ENCODE data around the gene EML3. TPM values are rescaled to one million over a fixed set of nuclear protein-coding genes. Genes with fewer than 3 reads are reported as not detected.
A peak's percentile ranks its signal among the peaks of the same experiment; 100 is the strongest.
"Not testable (repeated sequence)": the region's sequence is repeated elsewhere in the genome, so short reads cannot be mapped to it uniquely, and the experiment has no call there.

Gene EML3
- total RNA-seq, 1 donor from 2014 or later: 207 TPM

GRCh38 chr11:62569611-62570010, 43.0 kb downstream of the EML3 start:
- TF ChIP-seq, protein P1, sequence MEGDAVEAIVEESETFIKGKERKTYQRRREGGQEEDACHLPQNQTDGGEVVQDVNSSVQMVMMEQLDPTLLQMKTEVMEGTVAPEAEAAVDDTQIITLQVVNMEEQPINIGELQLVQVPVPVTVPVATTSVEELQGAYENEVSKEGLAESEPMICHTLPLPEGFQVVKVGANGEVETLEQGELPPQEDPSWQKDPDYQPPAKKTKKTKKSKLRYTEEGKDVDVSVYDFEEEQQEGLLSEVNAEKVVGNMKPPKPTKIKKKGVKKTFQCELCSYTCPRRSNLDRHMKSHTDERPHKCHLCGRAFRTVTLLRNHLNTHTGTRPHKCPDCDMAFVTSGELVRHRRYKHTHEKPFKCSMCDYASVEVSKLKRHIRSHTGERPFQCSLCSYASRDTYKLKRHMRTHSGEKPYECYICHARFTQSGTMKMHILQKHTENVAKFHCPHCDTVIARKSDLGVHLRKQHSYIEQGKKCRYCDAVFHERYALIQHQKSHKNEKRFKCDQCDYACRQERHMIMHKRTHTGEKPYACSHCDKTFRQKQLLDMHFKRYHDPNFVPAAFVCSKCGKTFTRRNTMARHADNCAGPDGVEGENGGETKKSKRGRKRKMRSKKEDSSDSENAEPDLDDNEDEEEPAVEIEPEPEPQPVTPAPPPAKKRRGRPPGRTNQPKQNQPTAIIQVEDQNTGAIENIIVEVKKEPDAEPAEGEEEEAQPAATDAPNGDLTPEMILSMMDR (IDR thresholded peaks at IDR 0.05): no peak
- Histone ChIP-seq H3K9me3 (no peaks in the 10 kb centered on the region), H3K36me3 (peaks cover 70 to 77% of the 10 kb centered on the region in 2 donors), H3K27me3 (no peaks in the 10 kb centered on the region), H3K4me1 (peaks cover 0 to 6% of the 10 kb centered on the region in 2 donors), H3K4me3 (no peak overlapping the region), H3K27ac (no peak overlapping the region)
- no peak for DNase-seq (ENCODE audit: low spot score in 2 of 2)
- intact Hi-C loops (cut with DNase I): no loop called here

DNA sequence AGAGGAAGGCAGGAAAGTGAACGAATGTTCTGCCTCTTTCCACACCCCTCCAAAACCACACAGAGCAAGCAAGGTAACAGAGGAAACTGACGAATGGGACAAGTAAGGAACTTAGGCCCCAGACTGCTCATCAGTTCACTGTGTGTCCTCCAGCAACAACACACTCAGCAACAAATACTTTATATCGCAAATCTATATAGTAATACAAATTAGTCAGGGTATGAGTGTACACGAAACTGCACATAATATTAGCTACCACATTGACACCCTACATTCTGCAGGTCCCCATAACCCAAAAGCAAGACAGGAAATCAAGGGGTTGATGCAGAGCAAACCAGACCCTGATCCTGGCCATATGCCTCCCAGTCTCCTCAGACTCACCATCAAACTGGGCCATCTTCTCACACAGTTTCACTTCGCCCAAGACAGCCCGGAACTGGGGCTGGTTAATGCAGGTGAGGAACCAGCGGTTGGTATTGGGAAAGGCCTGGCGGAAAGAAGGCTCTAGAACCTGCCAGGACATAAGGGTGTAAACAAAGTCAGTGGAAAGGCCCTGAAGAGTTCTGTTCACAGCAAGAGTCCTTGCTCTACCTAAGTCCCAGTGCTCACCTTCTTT, 45.4 kb downstream of the EML3 start:
- Histone ChIP-seq H3K27ac (no peak overlapping the region), H3K4me3 (no peak overlapping the region), H3K4me1 (no peaks in the 10 kb centered on the region), H3K36me3 (peaks cover 91 to 94% of the 10 kb centered on the region in 2 donors), H3K27me3 (no peaks in the 10 kb centered on the region), H3K9me3 (no peaks in the 10 kb centered on the region)
- TF ChIP-seq, protein P1 (IDR thresholded peaks at IDR 0.05): no peak
- DNase-seq (ENCODE audit: low spot score in 2 of 2): no peak
- intact Hi-C loops (cut with DNase I): no loop called here

- TF ChIP-seq, protein P1 (IDR thresholded peaks at IDR 0.05): no peak
- H3K4me3 ChIP-seq: no peak overlapping the region
- no peak overlapping the region for H3K27ac ChIP-seq
- peaks cover 84 to 86% of the 10 kb centered on the region in 2 donors for H3K36me3 ChIP-seq
- peaks cover 0 to under 1% of the 10 kb centered on the region in 2 donors for H3K4me1 ChIP-seq
- H3K27me3 ChIP-seq: no peaks in the 10 kb centered on the region
- no peak for DNase-seq (ENCODE audit: low spot score in 2 of 2)
- intact Hi-C loops (cut with DNase I): no loop called here
- H3K9me3 ChIP-seq: no peaks in the 10 kb centered on the region
These were observed 46.3 kb downstream of the EML3 start for GRCh38 chr11:62566247-62566646.

- Histone ChIP-seq H3K9me3 (no peaks in the 10 kb centered on the region), H3K4me3 (no peak overlapping the region), H3K36me3 (peaks cover 76 to 77% of the 10 kb centered on the region in 2 donors), H3K27ac (no peak overlapping the region), H3K4me1 (peaks cover 4 to 7% of the 10 kb centered on the region in 2 donors), H3K27me3 (no peaks in the 10 kb centered on the region)
- TF ChIP-seq, protein P1 (IDR thresholded peaks at IDR 0.05): no peak
- no peak for DNase-seq (ENCODE audit: low spot score in 2 of 2)
- intact Hi-C loops (cut with DNase I): no loop called here
These were observed 47.3 kb downstream of the EML3 start for GRCh38 chr11:62565100-62565802.

DNA sequence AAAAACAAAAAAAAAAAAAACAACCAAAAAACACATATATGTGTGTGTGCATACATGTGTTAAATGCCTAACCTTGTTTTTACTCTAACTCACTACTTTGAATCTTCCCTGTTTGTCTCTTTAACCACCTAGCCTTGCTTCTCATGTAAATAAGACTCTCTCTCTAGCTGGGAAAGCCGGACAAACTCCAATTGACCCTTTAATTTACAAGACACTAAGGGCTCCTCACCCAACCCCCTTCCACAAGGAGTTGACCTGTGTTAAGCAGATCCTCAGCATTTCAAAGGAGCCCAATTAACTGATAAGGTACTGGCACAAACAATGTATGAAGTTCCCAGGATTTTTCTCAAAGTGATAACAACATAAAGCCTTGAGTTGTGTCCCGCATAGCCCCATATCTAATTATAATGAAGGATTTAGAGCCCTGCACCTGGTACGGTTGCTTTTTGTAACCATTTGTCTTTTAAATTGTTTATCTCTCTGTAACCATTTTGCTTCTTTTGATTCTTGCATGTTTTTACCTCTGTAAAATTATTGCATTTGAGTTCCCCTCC, 50.8 kb downstream of the EML3 start:
- H3K27me3 ChIP-seq; H3K9me3 ChIP-seq; DNase-seq (ENCODE audit: low spot score in 2 of 2); intact Hi-C loops (cut with DNase I); H3K4me3 ChIP-seq: not testable (repeated sequence)
- Histone ChIP-seq H3K4me1 (peaks cover 8 to 19% of the 10 kb centered on the region in 2 donors), H3K27ac (peak overlapping the region; percentile 81 to 84), H3K36me3 (peaks cover 59 to 61% of the 10 kb centered on the region in 2 donors)

DNA sequence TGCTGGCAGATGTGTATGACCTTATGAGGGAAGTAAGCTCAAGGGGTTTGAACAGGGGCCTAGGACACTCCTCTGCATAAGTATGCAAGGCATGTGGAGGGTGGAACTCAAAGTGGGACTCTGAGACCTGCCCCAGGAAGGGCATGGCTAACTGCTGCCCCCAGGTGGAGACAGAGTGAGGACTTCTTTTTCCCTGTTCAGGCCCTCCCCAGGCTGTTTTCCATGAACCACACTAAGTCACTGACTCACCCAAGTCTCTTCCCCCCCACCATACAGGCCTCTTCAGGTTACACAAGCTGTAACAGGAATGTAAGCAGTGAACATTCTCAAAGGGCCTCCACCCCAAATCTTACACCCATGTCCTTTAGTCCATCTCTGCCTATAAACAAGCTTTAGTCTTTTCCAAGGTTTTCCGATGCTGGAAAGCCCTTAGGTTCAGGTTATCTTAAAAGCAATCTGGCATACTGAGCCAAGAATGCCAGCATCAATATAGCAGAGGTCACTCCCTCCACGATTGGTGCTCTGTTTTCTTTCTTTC, 51.9 kb downstream of the EML3 start:
- peaks cover 16 to 29% of the 10 kb centered on the region in 2 donors for H3K4me1 ChIP-seq
- H3K36me3 ChIP-seq: peaks cover 48 to 50% of the 10 kb centered on the region in 2 donors
- no peaks in the 10 kb centered on the region for H3K9me3 ChIP-seq
- TF ChIP-seq, protein P1 (IDR thresholded peaks at IDR 0.05): peak; percentile 83 to 92 (median 85)
- H3K4me3 ChIP-seq: no peak overlapping the region
- intact Hi-C loops (cut with DNase I): loop anchor here (1.0 kb wide), 4 partner anchors 14 to 165 kb away; partner anchors contain the start of genes AHNAK and TUT1
- no peaks in the 10 kb centered on the region for H3K27me3 ChIP-seq
- H3K27ac ChIP-seq: peak overlapping the region; percentile 81 to 84
- DNase-seq (ENCODE audit: low spot score in 2 of 2): peak; percentile 63 to 98

DNA sequence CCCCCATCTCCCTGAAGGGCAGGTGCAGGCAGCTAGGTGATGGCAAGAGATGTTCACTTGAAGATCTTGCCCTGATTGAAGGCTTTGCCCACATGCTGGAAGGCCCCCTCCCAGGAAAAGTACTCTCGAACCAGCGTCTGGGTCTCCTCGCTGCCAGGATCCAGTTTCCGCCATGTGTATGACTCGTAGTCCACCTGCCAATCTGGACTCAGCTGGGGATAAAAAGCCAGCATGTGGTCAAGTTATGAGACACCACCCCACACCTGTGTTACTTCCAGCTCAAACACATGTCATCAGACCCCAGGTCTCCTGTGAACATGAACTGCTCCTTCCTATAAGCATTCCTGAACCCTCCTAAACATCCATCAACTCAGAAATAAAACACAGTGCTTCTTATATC, 52.9 kb downstream of the EML3 start:
- Histone ChIP-seq H3K36me3 (peaks cover 38 to 41% of the 10 kb centered on the region in 2 donors), H3K27ac (peak overlapping the region; percentile 73 to 79), H3K4me1 (peaks cover 24 to 39% of the 10 kb centered on the region in 2 donors)
- H3K9me3 ChIP-seq; H3K4me3 ChIP-seq; DNase-seq (ENCODE audit: low spot score in 2 of 2); H3K27me3 ChIP-seq: not testable (repeated sequence)
- intact Hi-C loops (cut with DNase I): loop anchor here (1.0 kb wide), 4 partner anchors 13 to 164 kb away; partner anchors contain the start of genes AHNAK and TUT1
